ENCODE results near the gene ARL8A. TPM values are rescaled to one million over a fixed set of nuclear protein-coding genes. Genes with fewer than 3 reads are reported as not detected.

Gene ARL8A
- total and polyA plus RNA-seq, 4 donors: 8.4 to 25.7 (median 20.2) TPM

- Histone ChIP-seq H3K36me3 (ENCODE audit: control insufficient read depth in 4 of 4, insufficient read depth in 3 of 4, low read depth in 1 of 4, low read length in 3 of 4) (no peaks in the 10 kb centered on the region), H3K9ac (ENCODE audit: low read depth in 1 of 2, low read length in 2 of 2) (no peak overlapping the region), H3K4me1 (ENCODE audit: control insufficient read depth in 4 of 4, insufficient read depth in 4 of 4, low read length in 3 of 4) (no peaks in the 10 kb centered on the region), H3K27ac (ENCODE audit: low read depth in 1 of 2, low read length in 2 of 2) (no peak overlapping the region), H3K4me3 (ENCODE audit: low read depth in 1 of 3, low read length in 3 of 3) (no peak overlapping the region), H3K9me3 (ENCODE audit: control insufficient read depth in 4 of 4, low read length in 3 of 4) (no peaks in the 10 kb centered on the region), H3K27me3 (ENCODE audit: control insufficient read depth in 4 of 4, insufficient read depth in 4 of 4, low read length in 3 of 4) (peaks cover 0 to 2% (median 0%) of the 10 kb centered on the region in 4 donors)
- WGBS: 94% methylated on average over 8 of the region's 8 CpGs
- no peak for DNase-seq (ENCODE audit: low spot score)
- TF ChIP-seq JUND (IDR thresholded peaks at IDR 0.05) (no peak), RXRA (IDR thresholded peaks at IDR 0.05) (no peak), NR2F2 (IDR thresholded peaks at IDR 0.05) (no peak), FOXA2 (IDR thresholded peaks at IDR 0.05) (no peak), YY1 (IDR thresholded peaks at IDR 0.05) (no peak), HNF4G (IDR thresholded peaks at IDR 0.05) (no peak), EGR1 (IDR thresholded peaks at IDR 0.05; ENCODE audit: low read depth in 2 of 2) (no peak), ATF3 (IDR thresholded peaks at IDR 0.05) (no peak), REST (IDR thresholded peaks at IDR 0.05) (no peak), CTCF (IDR thresholded peaks at IDR 0.05; ENCODE audit: low read depth, low read length, missing input control) (no peak), SP1 (IDR thresholded peaks at IDR 0.05) (no peak), FOXA1 (IDR thresholded peaks at IDR 0.05) (no peak), MAX (IDR thresholded peaks at IDR 0.05) (no peak), GABPA (IDR thresholded peaks at IDR 0.05 in 1 of 2, conservative IDR thresholded peaks at IDR 0.05 in 1 of 2) (no peak)
Observed at GRCh38 chr1:202125611-202126010, 18.9 kb downstream of the ARL8A start.

GRCh38 chr1:202124142-202124541, 20.4 kb downstream of the ARL8A start:
- Histone ChIP-seq H3K9ac (ENCODE audit: low read depth in 1 of 2, low read length in 2 of 2) (no peak overlapping the region), H3K27me3 (ENCODE audit: control insufficient read depth in 4 of 4, insufficient read depth in 4 of 4, low read length in 3 of 4) (peaks cover 0 to 2% (median 0%) of the 10 kb centered on the region in 4 donors), H3K9me3 (ENCODE audit: control insufficient read depth in 4 of 4, low read length in 3 of 4) (no peaks in the 10 kb centered on the region), H3K36me3 (ENCODE audit: control insufficient read depth in 4 of 4, insufficient read depth in 3 of 4, low read depth in 1 of 4, low read length in 3 of 4) (no peaks in the 10 kb centered on the region), H3K27ac (ENCODE audit: low read depth in 1 of 2, low read length in 2 of 2) (no peak overlapping the region), H3K4me3 (ENCODE audit: low read depth in 1 of 3, low read length in 3 of 3) (no peak overlapping the region), H3K4me1 (ENCODE audit: control insufficient read depth in 4 of 4, insufficient read depth in 4 of 4, low read length in 3 of 4) (no peaks in the 10 kb centered on the region)
- no peak for DNase-seq (ENCODE audit: low spot score)
- whole genome bisulfite sequencing: 88% methylated on average over 7 of the region's 7 CpGs
- no peak for TF ChIP-seq FOXA1 (IDR thresholded peaks at IDR 0.05)
- TF ChIP-seq ATF3 (IDR thresholded peaks at IDR 0.05): no peak
- TF ChIP-seq RXRA (IDR thresholded peaks at IDR 0.05): no peak
- no peak for TF ChIP-seq TAF1 (conservative IDR thresholded peaks at IDR 0.05)
- no peak for TF ChIP-seq JUND (IDR thresholded peaks at IDR 0.05)
- no peak for TF ChIP-seq FOXA2 (IDR thresholded peaks at IDR 0.05)
- no peak for TF ChIP-seq MAX (IDR thresholded peaks at IDR 0.05)
- TF ChIP-seq HNF4A (conservative IDR thresholded peaks at IDR 0.05): no peak
- TF ChIP-seq SP1 (IDR thresholded peaks at IDR 0.05): no peak
- TF ChIP-seq YY1 (IDR thresholded peaks at IDR 0.05): no peak
- TF ChIP-seq EGR1 (IDR thresholded peaks at IDR 0.05; ENCODE audit: low read depth in 2 of 2): no peak
- no peak for TF ChIP-seq HNF4G (IDR thresholded peaks at IDR 0.05)
- no peak for TF ChIP-seq NR2F2 (IDR thresholded peaks at IDR 0.05)
- TF ChIP-seq ZBTB33 (IDR thresholded peaks at IDR 0.05): no peak
- no peak for TF ChIP-seq RAD21 (IDR thresholded peaks at IDR 0.05)
- TF ChIP-seq REST (IDR thresholded peaks at IDR 0.05): no peak
